Measurements from ENCODE around the gene CACNA1C. TPM values are rescaled to one million over a fixed set of nuclear protein-coding genes. Genes with fewer than 3 reads are reported as not detected.
"Not testable (repeated sequence)": the region's sequence is repeated elsewhere in the genome, so short reads cannot be mapped to it uniquely, and the experiment has no call there.

The CACNA1C gene
- total RNA-seq, 4 donors from 2014 or later: 3.8 to 13.6 (median 5.7) TPM

GRCh38 chr12:2248087-2248900 is 195.5 kb downstream of the CACNA1C start:
- TF ChIP-seq CTCF (IDR thresholded peaks at IDR 0.05): no peak
- DNase-seq (ENCODE audit: low spot score) (no peak), ATAC-seq (ENCODE audit: low FRiP score) (no peak)

- TF ChIP-seq CTCF (IDR thresholded peaks at IDR 0.05): no peak
- no peak for ATAC-seq (ENCODE audit: low FRiP score)
- DNase-seq (ENCODE audit: low spot score): no peak
Measured at GRCh38 chr12:2248901-2249381, 196.2 kb downstream of the CACNA1C start.

GRCh38 chr12:2250797-2251196 is 198.0 kb downstream of the CACNA1C start:
- DNase-seq (ENCODE audit: low spot score) (no peak), ATAC-seq (ENCODE audit: low FRiP score) (no peak)
- TF ChIP-seq CTCF (IDR thresholded peaks at IDR 0.05): no peak

- DNase-seq (ENCODE audit: low spot score) (no peak), ATAC-seq (ENCODE audit: low FRiP score) (no peak)
- no peak for TF ChIP-seq CTCF (IDR thresholded peaks at IDR 0.05)
Measured at GRCh38 chr12:2251526-2252209, 198.9 kb downstream of the CACNA1C start.

GRCh38 chr12:2255311-2255710 is 202.5 kb downstream of the CACNA1C start:
- no peak for ATAC-seq (ENCODE audit: low FRiP score)
- TF ChIP-seq CTCF (IDR thresholded peaks at IDR 0.05): no peak

GRCh38 chr12:2255731-2256130 is 202.9 kb downstream of the CACNA1C start:
- not testable (repeated sequence) for DNase-seq (ENCODE audit: low spot score); ATAC-seq (ENCODE audit: low FRiP score)

More at GRCh38 chr12:2255311-2255710, 202.5 kb downstream of the CACNA1C start:
- no peak for DNase-seq (ENCODE audit: low spot score)

GRCh38 chr12:2256453-2256852 is 203.7 kb downstream of the CACNA1C start:
- no peak for ATAC-seq (ENCODE audit: low FRiP score)
- TF ChIP-seq CTCF (IDR thresholded peaks at IDR 0.05): no peak
- no peak for DNase-seq (ENCODE audit: low spot score)
